ENCODE data around the gene PTPRK.

Gene PTPRK

DNA sequence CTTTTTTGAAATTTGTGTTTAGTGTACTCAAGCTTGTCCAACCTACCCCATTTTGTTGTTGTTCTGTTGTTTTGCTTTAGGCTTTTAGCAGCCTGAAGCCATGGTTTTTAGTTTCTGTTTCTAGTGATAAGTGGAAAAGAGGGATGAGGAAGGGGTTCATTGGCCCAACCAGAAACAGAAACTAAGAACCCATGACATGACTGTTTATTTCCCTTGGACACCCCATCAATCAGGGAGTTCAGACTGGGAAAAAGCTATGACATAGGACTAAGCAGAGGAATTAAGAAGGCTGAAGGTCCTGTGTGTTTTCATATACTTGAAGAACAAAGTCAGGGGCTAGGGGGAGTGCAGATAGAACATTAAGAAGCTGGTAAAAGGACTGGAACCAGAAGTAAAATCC lies 425.0 kb downstream of the PTPRK start:
- TF ChIP-seq, protein P1, sequence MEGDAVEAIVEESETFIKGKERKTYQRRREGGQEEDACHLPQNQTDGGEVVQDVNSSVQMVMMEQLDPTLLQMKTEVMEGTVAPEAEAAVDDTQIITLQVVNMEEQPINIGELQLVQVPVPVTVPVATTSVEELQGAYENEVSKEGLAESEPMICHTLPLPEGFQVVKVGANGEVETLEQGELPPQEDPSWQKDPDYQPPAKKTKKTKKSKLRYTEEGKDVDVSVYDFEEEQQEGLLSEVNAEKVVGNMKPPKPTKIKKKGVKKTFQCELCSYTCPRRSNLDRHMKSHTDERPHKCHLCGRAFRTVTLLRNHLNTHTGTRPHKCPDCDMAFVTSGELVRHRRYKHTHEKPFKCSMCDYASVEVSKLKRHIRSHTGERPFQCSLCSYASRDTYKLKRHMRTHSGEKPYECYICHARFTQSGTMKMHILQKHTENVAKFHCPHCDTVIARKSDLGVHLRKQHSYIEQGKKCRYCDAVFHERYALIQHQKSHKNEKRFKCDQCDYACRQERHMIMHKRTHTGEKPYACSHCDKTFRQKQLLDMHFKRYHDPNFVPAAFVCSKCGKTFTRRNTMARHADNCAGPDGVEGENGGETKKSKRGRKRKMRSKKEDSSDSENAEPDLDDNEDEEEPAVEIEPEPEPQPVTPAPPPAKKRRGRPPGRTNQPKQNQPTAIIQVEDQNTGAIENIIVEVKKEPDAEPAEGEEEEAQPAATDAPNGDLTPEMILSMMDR (conservative IDR thresholded peaks at IDR 0.05; ENCODE audit: low read length) = no peak
- no peak overlapping the region for H3K4me3 ChIP-seq (ENCODE audit: low read length)
- DNase-seq (ENCODE audit: low read depth) = no peak

DNA sequence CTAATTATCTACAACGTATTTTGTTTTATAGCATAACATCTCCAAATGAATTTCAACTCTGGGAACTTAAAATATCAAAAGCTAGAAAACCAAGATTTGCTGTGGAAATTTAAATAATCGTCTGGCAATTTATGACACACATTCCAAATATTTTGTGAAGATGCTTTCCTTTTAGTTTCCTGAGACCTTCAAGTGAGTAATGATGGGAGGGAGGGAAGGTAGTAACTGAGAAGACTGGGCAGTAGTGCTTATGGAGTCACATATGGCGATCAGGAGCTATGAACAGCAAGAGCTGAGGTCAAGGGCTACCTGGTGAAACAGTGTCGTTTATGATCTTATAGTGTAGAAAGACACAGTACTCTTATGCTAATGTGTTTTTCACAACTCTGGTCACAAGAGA lies 441.4 kb downstream of the PTPRK start:
- peak; percentile 6 for DNase-seq (ENCODE audit: low read depth)
- TF ChIP-seq, protein P1 (conservative IDR thresholded peaks at IDR 0.05; ENCODE audit: low read length) = no peak
- H3K4me3 ChIP-seq (ENCODE audit: low read length) = no peak overlapping the region

DNA sequence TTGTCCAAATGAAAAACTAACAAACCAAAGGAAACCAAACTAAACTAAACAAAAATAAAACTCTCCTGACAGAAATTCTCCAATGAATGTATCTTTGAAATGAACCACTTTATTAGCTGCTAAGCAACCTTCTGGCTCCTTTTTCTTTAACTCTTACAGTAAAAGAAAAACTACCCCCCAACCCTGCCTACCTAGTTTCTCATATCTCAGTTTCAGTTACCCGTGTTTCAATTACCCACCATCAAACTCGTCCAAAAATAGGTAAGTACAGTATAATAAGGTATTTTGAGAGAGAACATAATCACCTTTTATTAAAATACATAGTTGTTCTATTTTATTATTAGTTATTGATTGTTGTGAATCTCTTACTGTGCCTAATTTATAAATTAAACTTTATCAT lies 442.1 kb downstream of the PTPRK start:
- TF ChIP-seq, protein P1 (conservative IDR thresholded peaks at IDR 0.05; ENCODE audit: low read length) = no peak
- H3K4me3 ChIP-seq (ENCODE audit: low read length) = no peak overlapping the region
- DNase-seq (ENCODE audit: low read depth) = no peak

DNA sequence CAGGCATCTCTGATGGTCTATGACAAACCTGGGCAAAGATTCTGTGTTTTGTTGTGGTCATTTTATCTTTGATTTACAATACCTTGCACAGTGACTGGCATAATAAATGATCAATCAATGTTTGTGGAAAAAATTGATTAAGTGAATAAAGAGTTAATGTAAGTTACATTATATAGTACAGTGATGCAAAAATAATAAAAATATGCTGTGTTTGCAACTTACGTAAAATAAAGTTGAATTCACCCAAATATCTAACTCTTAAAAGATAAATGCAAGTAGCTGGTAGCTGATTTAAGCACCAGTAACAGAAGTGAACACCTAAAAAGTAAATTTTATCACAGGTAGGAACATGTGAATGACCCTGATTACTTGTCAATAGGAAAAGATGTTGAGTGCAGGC lies 443.6 kb downstream of the PTPRK start:
- DNase-seq (ENCODE audit: low read depth) = no peak
- TF ChIP-seq, protein P1 (conservative IDR thresholded peaks at IDR 0.05; ENCODE audit: low read length) = no peak
- no peak overlapping the region for H3K4me3 ChIP-seq (ENCODE audit: low read length)

DNA sequence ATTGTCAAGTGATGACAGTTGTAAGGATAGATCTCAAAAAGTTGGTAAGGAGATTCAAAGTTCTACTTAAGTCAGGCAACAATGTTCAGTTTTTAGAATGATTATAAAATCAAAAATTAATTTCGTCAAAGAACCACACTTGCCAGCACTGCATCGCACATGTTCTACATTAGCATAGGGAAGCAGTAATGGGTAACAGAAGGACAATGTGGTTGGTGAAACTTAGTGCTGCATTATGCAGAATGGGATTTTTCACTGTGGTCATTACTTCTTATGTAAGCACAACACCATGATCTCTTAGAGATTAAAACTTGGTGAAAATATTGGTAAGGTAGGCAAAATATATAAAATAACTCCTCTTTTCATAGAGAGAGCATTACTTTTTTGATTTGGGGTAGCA lies 445.8 kb downstream of the PTPRK start:
- DNase-seq (ENCODE audit: low read depth) = peak; percentile 48
- H3K4me3 ChIP-seq (ENCODE audit: low read length) = no peak overlapping the region
- TF ChIP-seq, protein P1 (conservative IDR thresholded peaks at IDR 0.05; ENCODE audit: low read length) = no peak

DNA sequence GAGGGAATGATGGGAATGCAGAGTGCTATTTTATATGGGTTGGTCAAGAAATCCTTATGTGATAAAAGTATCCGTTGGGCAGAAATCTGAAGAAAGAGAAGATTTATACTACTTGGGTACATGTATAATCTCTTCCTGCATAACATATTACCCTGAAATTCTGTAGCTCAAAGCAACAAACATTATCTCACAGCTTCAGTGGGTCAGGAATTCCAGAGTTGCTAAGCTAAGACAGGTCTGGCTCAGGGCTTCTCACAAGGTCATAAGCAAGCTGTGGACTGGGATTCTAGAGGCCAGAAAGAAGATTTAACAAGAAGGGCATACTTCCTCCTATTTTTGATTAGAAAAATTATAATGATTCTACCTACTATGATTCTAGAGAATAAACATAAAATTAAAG lies 447.0 kb downstream of the PTPRK start:
- TF ChIP-seq, protein P1 (conservative IDR thresholded peaks at IDR 0.05; ENCODE audit: low read length) = no peak
- DNase-seq (ENCODE audit: low read depth) = no peak
- H3K4me3 ChIP-seq (ENCODE audit: low read length) = no peak overlapping the region

DNA sequence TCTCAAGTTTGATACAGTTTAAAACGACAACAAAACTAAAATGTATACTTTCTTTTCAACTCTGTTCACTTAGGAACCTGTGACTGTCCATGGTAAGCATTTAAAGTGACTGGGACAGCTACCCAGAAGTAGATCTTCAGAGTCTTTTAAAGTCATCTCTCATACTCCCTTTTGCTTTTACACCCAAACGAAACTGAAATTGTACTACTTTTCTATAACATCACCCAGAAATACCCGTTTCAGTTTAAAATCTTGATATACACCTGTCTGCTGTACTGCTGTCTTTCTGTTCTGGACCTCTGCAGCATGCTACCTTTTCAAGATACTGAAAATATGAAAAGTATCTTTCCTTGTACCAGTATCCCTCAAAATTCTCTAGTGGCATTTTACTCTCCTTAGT lies 449.2 kb downstream of the PTPRK start:
- H3K4me3 ChIP-seq (ENCODE audit: low read length) = no peak overlapping the region
- TF ChIP-seq, protein P1 (conservative IDR thresholded peaks at IDR 0.05; ENCODE audit: low read length) = no peak
- DNase-seq (ENCODE audit: low read depth) = no peak

All from AG10803 (cell line).